Uterus (tissue), 2 donors: ENCODE data around the gene CARD9.

Experiments used
- CTCF ChIP-seq, 4 experiments: fragments of 200-600 bp in 2 of 4; fragments of 450-650 bp in 2 of 4; sonication (generic) in 2 of 4; IDR thresholded peaks; one replicate each; pipeline ENCODE4 v1.5.1; 2016 to 2019; ENCODE audit warnings: antibody characterized with exemption in 4 of 4, mild to moderate bottlenecking in 2 of 4, moderate library complexity in 1 of 4
- POLR2A ChIP-seq, 2 donors: fragments of 450-650 bp; IDR thresholded peaks; one replicate each; pipeline ENCODE4 v1.6.1; 2016; ENCODE audit warnings: antibody characterized with exemption in 2 of 2, mild to moderate bottlenecking in 1 of 2, moderate library complexity in 1 of 2

GRCh38 chr9:136318111-136318775, 55.2 kb downstream of the CARD9 start:
- TF ChIP-seq CTCF (IDR thresholded peaks at IDR 0.05) (no peak), POLR2A (IDR thresholded peaks at IDR 0.05) (no peak)
